Measurements from ENCODE around the gene LRTM2. TPM values are rescaled to one million over a fixed set of nuclear protein-coding genes. Genes with fewer than 3 reads are reported as not detected.

Gene LRTM2
- total RNA-seq, 1 donor from 2014 or later, result 14.6 TPM

DNA sequence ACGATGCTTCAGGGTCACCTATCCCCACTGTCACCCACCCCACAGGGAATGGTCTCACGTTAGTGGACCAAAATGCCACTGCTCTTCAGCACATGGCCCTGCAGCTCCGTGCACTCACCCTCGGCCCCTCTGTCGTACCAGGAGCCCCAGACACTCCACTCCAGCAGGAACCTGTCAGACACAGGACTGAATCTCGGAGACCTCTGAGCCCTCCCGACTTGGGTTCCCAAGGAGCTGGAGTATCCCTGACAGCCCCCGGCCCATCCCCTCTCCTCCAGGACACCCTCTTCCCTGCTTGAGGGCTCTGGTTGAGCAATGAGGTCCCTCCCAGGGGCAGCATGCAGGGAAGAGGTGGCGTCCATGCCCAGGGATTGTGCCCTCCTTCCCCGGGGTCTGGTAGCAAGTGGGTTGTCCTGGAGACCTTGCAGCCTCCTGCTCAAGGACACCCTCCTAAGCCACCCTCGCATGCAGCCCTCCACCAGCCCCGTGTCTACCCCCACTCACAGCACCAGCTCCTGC is 20.4 kb upstream of the LRTM2 start:
- Mint-ChIP-seq H3K9me3 (ENCODE audit: unreplicated experiment) (peaks cover 9% of the 10 kb centered on the region), H3K27ac (ENCODE audit: unreplicated experiment) (no peak overlapping the region), H3K4me1 (ENCODE audit: low read depth, unreplicated experiment) (peaks cover 16% of the 10 kb centered on the region), H3K4me3 (ENCODE audit: unreplicated experiment) (no peak overlapping the region), H3K36me3 (ENCODE audit: unreplicated experiment) (no peaks in the 10 kb centered on the region), H3K27me3 (ENCODE audit: unreplicated experiment) (peaks cover 6% of the 10 kb centered on the region)
- no peak for TF ChIP-seq CTCF (IDR thresholded peaks at IDR 0.05; ENCODE audit: partially characterized antibody, unreplicated experiment)
- no peak for DNase-seq

DNA sequence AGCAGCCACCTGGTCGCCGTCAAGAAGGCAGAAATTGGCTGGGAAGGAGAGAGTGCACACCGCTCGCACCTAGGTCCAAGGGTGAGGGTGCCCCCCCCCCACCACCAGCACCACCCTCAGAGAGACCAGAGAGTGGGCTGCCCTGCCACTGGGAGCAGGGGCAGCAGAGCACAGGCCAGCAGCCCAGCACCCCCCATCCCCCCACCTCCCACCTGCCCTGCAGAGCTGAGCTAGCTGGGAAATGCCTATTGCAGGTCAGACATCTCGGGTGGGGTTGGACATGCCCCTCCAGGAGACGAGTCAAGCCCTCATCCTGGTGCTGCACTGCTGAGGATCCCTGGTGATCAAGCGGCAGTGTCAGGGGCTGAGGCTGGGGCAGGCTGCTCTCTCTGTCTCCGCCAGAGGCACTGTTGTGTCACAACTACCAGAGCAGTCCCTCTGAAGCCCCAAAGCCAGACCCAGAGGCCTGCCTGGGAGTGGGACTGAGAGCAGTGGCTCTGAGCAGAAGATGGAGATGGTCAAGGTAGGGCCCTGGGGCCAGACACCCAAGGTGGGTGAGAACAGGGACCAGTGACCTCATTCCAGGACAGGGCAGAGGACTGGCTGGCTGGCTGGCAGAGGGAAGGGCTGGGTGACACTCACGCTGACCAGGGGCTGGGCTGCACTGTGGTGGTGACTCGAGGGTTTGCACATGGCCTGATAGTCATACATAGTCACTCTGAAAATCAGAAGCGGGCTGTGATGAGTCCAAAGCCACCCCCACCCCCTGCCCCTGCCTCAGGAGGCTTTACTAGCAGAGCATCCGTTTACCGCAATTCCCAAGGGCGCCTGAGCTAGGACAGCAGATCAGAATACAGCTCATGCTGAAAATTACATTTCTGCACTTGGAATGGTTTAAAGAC is 19.7 kb upstream of the LRTM2 start:
- Mint-ChIP-seq H3K4me3 (ENCODE audit: unreplicated experiment) (no peak overlapping the region), H3K36me3 (ENCODE audit: unreplicated experiment) (no peaks in the 10 kb centered on the region), H3K9me3 (ENCODE audit: unreplicated experiment) (peaks cover 7% of the 10 kb centered on the region), H3K27ac (ENCODE audit: unreplicated experiment) (peak overlapping the region; percentile 20), H3K4me1 (ENCODE audit: low read depth, unreplicated experiment) (peaks cover 14% of the 10 kb centered on the region), H3K27me3 (ENCODE audit: unreplicated experiment) (peaks cover 6% of the 10 kb centered on the region)
- peak; percentile 60 for TF ChIP-seq CTCF (IDR thresholded peaks at IDR 0.05; ENCODE audit: partially characterized antibody, unreplicated experiment)
- DNase-seq, result peak; percentile 85

DNA sequence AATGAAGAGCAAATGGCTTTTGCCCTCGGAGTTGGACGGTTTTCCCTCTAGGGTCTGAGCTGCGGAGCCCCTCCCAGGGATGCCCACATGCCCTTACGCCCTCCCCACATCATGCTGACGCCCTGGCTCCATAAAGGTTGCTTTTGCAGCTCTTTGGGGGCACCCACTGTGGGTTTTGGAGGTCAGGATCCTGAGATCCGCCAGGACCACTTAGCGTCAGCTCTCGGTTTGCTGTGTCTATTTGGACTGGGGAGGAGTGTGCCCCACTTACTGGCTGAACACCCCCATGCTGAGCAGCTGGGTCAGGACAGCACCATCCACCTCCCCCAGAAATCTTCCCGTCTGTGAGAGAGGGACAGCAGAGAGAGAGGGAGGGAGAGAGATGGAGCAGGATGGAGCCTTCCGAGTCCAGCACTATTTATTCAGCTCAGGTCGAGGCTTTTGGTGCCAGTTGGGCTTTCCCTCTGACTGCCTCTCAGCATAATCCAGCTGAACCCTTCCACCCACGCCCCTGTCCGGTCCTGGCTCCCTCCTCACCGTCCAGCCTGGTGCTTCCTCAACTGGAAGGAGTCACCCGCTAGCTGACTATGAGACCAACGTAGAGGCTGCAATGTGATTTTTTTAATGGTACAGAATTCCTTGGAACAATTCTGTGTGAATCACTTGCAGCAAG is 18.9 kb upstream of the LRTM2 start:
- no peak overlapping the region for H3K4me3 Mint-ChIP-seq (ENCODE audit: unreplicated experiment)

DNA sequence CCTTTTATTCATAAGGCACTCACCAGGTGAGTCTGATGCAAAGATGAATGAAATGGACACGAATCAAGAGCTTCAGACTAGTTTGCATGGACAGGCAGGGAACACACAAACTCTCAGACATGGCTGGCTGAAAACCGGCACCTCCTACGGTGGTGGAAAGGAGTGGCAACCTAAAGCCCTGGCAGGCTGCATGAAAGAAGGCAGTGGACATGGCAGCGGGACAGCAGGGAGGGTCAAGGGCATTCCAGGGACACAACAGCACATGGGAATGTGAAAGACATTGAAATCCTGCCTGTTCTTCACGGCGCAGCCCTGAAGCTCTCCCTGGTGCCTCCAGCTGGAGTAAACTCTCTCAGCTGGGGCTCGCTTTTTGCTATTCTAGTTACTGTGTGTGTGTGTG is 16.6 kb upstream of the LRTM2 start:
- Mint-ChIP-seq H3K27ac (ENCODE audit: unreplicated experiment) (no peak overlapping the region), H3K27me3 (ENCODE audit: unreplicated experiment) (peaks cover 4% of the 10 kb centered on the region)
- no peak for TF ChIP-seq CTCF (IDR thresholded peaks at IDR 0.05; ENCODE audit: partially characterized antibody, unreplicated experiment)

More for the DNA sequence above, 18.9 kb upstream of the LRTM2 start:
- no peak for TF ChIP-seq CTCF (IDR thresholded peaks at IDR 0.05; ENCODE audit: partially characterized antibody, unreplicated experiment)
- DNase-seq, result no peak
- H3K9me3 Mint-ChIP-seq (ENCODE audit: unreplicated experiment), result peaks cover 6% of the 10 kb centered on the region
- peaks cover 5% of the 10 kb centered on the region for H3K27me3 Mint-ChIP-seq (ENCODE audit: unreplicated experiment)
- H3K4me1 Mint-ChIP-seq (ENCODE audit: low read depth, unreplicated experiment), result peaks cover 12% of the 10 kb centered on the region
- H3K36me3 Mint-ChIP-seq (ENCODE audit: unreplicated experiment), result no peaks in the 10 kb centered on the region
- H3K27ac Mint-ChIP-seq (ENCODE audit: unreplicated experiment), result no peak overlapping the region

More for the DNA sequence above, 16.6 kb upstream of the LRTM2 start:
- peaks cover 14% of the 10 kb centered on the region for H3K4me1 Mint-ChIP-seq (ENCODE audit: low read depth, unreplicated experiment)
- peaks cover 6% of the 10 kb centered on the region for H3K9me3 Mint-ChIP-seq (ENCODE audit: unreplicated experiment)
- no peaks in the 10 kb centered on the region for H3K36me3 Mint-ChIP-seq (ENCODE audit: unreplicated experiment)
- DNase-seq, result no peak
- no peak overlapping the region for H3K4me3 Mint-ChIP-seq (ENCODE audit: unreplicated experiment)
